Thymus (tissue), 11 donors: ENCODE results near the gene USH1C. TPM values are rescaled to one million over a fixed set of nuclear protein-coding genes. Genes with fewer than 3 reads are reported as not detected.

Experiments used
- DNase-seq, 9 donors: peaks; one replicate each; pipeline ENCODE4 v3.0.0-alpha.2; 2013; ENCODE audit warnings: low spot score in 9 of 9, low read depth in 6 of 9, missing footprints in 1 of 9
- H3K27ac ChIP-seq, 2 donors: one replicate each; pipeline ENCODE4 v1.5.1; 2013; ENCODE audit warnings: control low read depth in 1 of 2, low read depth in 1 of 2, low read length in 1 of 2, mild to moderate bottlenecking in 1 of 2, moderate library complexity in 1 of 2
- H3K27me3 ChIP-seq, 2 donors: one replicate each; pipeline ENCODE4 v1.5.1; 2013; ENCODE audit warnings: low read length in 1 of 2; ENCODE audit not compliant: control insufficient read depth in 2 of 2, insufficient read depth in 1 of 2
- H3K36me3 ChIP-seq, 2 donors: one replicate each; pipeline ENCODE4 v1.5.1; 2013; ENCODE audit warnings: low read length in 1 of 2, mild to moderate bottlenecking in 1 of 2, moderate library complexity in 1 of 2; ENCODE audit not compliant: control insufficient read depth in 2 of 2, insufficient read depth in 2 of 2
- H3K4me1 ChIP-seq, 2 donors: one replicate each; pipeline ENCODE4 v1.5.1; 2013; ENCODE audit warnings: low read length in 2 of 2; ENCODE audit not compliant: control insufficient read depth in 2 of 2, insufficient read depth in 2 of 2
- H3K4me3 ChIP-seq, 2 donors: one replicate each; pipeline ENCODE4 v1.5.1; 2013; ENCODE audit warnings: low read length in 2 of 2, control low read depth in 1 of 2, mild to moderate bottlenecking in 1 of 2
- H3K9me3 ChIP-seq, 2 donors: one replicate each; pipeline ENCODE4 v1.5.1; 2013; ENCODE audit warnings: low read length in 1 of 2, mild to moderate bottlenecking in 1 of 2; ENCODE audit not compliant: control insufficient read depth in 2 of 2, insufficient read depth in 1 of 2
- WGBS: extraction: QIAGEN DNeasy Blood & Tissue Kit; methylation state at CpG from one replicate; pipeline ENCODE4 v1.1.7; 2013; 5-methylcytosine and 5-hydroxymethylcytosine counted together
- polyA plus RNA-seq: library from polyadenylated mRNA; stranded (reverse); fragments of 200-250 nt; gene quantifications from one replicate; pipeline ENCODE4 v1.2.3, GENCODE V29; 2013
- total RNA-seq: library from RNA; stranded (reverse); fragments of 120-200 nt; gene quantifications from one replicate; pipeline ENCODE4 v1.2.4, GENCODE V29; 2013
- donor health status: healthy.

The USH1C gene
- total and polyA plus RNA-seq, 2 donors, result 0.24 to 0.57 TPM

DNA sequence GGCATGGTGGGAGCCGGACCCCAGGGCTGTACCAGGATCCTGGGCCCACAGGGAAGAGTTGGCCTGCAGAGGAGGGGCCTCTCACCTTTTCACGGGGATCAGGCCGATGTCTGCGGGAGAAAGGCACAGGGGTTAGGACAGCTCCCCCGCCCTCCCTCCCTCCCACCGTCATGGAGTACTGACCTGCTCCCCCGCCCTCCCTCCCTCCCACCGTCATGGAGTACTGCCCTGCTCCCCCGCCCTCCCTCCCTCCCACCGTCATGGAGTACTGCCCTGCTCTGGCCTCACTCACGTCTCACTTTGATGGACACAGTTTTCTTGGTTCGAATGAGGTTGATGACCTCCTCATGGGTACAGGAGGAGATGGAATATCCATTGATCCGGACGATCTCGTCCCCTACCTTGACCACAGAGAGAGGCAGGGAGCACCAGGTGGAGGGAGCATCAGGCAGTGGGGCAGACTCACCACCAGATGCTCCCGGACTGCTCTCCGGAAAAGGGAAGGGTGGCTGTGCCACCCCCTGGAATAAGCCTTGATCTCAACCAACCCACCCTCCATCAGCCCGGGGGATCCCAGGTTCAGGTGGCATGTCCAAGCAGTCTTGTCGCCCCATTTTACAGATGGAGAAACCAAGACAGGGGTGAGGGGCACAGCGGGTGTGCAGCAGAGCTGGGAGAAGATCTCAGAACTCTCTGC lies 17.1 kb downstream of the USH1C start:
- no peak overlapping the region for H3K4me3 ChIP-seq
- WGBS, result 92% methylated on average over 20 of the region's 20 CpGs
- H3K9me3 ChIP-seq, result no peaks in the 10 kb centered on the region
- H3K27ac ChIP-seq, result no peak overlapping the region
- H3K36me3 ChIP-seq, result no peaks in the 10 kb centered on the region
- no peak for DNase-seq
- H3K27me3 ChIP-seq, result peaks cover 0 to 4% of the 10 kb centered on the region in 2 donors
- no peaks in the 10 kb centered on the region for H3K4me1 ChIP-seq

DNA sequence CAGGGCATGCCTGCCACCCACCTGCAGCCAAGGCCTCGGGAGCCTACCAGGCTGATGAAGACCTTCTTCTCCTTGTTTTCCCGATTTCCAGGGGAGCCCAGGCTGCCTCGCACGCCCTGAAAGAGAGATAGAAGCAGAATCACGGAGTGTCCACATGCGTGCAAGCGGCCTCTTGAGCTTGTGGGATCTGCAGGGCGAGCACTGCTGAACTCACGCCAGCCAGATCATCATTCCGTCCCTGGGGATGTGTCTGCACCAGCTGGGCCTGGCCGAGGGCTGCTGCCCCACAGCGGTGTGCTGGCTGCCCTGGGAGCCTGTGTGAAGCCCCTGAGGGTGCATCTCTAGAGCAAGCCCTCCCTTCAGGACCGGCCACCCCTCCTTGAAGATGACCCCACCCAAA lies 17.9 kb downstream of the USH1C start:
- 96% methylated on average over 13 of the region's 13 CpGs for WGBS
- H3K27ac ChIP-seq, result no peak overlapping the region
- H3K4me3 ChIP-seq, result no peak overlapping the region
- no peaks in the 10 kb centered on the region for H3K9me3 ChIP-seq
- H3K4me1 ChIP-seq, result no peaks in the 10 kb centered on the region
- H3K36me3 ChIP-seq, result no peaks in the 10 kb centered on the region
- DNase-seq, result no peak
- peaks cover 0 to 3% of the 10 kb centered on the region in 2 donors for H3K27me3 ChIP-seq

DNA sequence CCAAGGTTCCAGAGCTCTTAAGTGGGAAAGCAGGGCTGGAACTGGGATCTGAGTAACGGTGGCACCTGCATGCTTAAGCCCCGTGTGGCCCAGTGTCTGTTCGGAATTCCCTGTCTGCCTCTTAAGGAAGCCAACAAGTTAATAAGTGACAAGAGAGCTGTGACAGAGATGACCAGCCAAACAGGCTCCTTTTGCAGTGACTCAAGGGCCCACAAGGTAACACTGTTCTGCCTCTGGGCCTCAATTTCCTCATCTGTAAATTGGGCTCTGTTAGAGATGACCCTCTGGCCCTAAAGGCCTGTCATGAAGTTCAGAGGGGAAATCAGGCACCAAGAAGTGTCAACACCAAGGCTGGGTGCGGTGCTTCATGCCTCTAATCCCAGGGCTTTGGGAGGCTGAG lies 18.6 kb downstream of the USH1C start:
- Histone ChIP-seq H3K36me3 (no peaks in the 10 kb centered on the region), H3K4me3 (no peak overlapping the region), H3K4me1 (no peaks in the 10 kb centered on the region), H3K27me3 (no peaks in the 10 kb centered on the region), H3K9me3 (no peaks in the 10 kb centered on the region), H3K27ac (no peak overlapping the region)
- no peak for DNase-seq
- WGBS, result 93% methylated on average over 4 of the region's 4 CpGs

DNA sequence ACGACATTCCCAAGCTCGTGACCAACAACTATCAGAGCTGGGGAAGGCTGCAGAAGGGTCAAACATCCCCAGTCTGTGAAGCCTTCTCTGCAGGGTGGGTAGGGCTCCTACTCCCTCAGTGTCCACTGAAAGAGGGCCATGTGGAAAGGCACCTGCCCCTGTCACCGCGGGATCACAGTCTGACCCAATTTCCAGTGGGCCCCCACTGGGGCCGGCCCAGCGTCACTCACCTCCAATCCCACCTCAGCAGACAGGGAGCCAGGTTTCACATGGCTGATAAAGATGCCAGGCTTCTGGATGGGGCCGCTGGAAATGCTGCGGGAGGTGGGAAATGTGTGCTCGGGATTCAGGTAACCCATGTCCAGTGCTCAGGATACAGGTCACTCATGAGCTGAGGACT lies 20.0 kb downstream of the USH1C start:
- H3K27me3 ChIP-seq, result no peaks in the 10 kb centered on the region
- H3K27ac ChIP-seq, result no peak overlapping the region
- no peak overlapping the region for H3K4me3 ChIP-seq
- DNase-seq, result no peak
- H3K9me3 ChIP-seq, result no peaks in the 10 kb centered on the region
- H3K36me3 ChIP-seq, result no peaks in the 10 kb centered on the region
- 97% methylated on average over 9 of the region's 9 CpGs for WGBS
- H3K4me1 ChIP-seq, result no peaks in the 10 kb centered on the region

DNA sequence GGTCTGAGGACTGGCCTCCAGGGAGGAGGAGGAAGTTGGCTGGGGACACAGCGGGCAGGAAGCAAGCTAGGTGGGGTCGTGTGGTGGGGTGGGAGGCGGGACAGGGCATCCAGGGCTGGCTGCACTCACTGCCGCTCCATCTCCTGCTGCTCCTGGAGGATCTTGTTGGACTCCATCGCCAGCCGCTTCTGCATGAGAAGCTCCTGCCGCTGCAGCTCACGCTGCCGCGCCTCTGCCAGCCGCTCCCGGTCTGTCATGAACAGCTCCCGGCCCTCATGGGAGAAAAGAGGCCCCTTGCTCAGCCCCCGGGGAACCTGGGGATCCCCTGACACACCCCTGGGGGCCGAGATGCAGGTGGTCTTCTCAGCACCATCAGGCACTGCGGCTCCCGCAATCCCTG lies 21.6 kb downstream of the USH1C start:
- WGBS, result 90% methylated on average over 17 of the region's 17 CpGs

DNA sequence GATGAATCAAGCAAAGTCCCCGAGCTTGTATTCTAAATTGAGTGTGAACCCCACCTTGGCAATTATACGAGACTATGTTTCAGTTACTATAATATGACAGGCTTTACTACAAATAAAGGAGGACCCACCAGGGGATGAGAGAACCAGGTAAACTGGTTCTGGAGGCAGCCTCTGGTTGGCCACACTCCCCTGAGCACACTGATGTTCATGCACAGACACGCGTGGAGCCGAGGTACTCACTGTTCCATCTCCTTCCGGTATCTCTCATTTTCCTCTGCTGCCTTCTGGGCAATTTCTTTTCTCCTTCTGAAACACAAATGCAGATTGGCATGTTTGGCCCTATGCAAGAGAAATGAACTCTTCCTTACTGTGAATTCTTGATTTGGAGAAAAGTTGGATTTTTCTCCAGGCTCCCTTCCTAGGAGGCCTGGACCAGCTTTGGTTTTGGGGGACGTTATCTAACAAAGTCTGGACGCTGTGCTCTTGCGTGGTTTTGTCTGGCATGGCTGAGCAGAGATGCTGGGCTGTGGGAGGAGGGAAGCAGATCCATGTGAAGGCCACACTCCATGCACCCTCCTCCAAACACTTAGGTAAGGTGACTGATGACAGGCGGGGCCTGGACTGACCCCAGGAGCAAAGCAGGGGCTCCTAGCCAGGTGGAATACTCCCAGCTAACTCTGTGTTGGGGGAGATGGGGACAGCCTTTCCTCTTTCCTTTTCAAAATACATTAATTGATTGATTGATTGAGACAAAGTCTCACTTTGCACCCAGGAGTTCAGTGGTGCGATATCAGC lies 22.9 kb downstream of the USH1C start:
- WGBS, result 94% methylated on average over 11 of the region's 11 CpGs
- Histone ChIP-seq H3K36me3 (no peaks in the 10 kb centered on the region), H3K4me1 (no peaks in the 10 kb centered on the region), H3K27ac (no peak overlapping the region), H3K9me3 (no peaks in the 10 kb centered on the region), H3K27me3 (no peaks in the 10 kb centered on the region), H3K4me3 (no peak overlapping the region)
- no peak for DNase-seq

More for the DNA sequence above, 21.6 kb downstream of the USH1C start:
- Histone ChIP-seq H3K36me3 (no peaks in the 10 kb centered on the region), H3K9me3 (no peaks in the 10 kb centered on the region), H3K27me3 (no peaks in the 10 kb centered on the region), H3K4me1 (no peaks in the 10 kb centered on the region), H3K27ac (no peak overlapping the region), H3K4me3 (no peak overlapping the region)
- no peak for DNase-seq

DNA sequence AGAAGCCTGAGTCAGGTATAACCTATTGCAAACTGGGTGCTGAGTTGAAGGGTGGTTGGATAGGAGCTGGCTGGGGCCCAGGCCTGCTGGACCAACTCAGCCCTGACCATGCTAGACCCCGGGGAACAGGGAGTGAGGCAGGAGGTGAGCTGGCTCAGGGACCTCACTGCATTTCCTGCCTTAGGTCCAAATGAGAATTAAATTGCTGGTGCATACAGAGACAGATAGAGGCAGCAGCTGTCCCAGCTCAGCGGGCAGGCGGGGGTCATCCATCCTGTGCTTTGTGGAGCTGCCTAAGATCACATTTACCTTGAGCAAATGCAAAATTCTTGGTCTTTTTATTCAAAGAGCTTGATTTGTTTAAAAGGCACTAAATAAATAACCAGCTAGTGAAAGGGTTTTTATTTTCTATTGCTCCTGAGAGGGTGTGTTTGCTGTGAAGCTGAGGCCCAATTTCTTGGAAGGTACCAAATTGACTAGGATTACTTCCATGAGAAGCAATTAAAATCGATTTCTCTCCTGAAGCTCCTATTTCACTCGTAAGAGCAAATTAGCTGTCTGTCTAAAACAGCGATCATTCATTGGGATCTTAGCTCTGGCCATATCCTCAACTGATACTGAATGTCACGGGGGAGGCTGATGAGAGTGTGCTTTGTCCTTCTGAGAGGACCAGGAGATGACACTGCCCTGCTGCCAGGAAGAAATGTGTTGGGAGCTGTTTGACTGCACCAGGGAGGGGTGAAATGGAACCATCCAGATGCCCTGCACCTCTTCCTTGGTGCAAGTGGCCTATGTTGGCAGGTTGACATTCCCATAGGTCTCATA lies 24.9 kb downstream of the USH1C start:
- no peak for DNase-seq
- Histone ChIP-seq H3K36me3 (no peaks in the 10 kb centered on the region), H3K9me3 (no peaks in the 10 kb centered on the region), H3K4me1 (no peaks in the 10 kb centered on the region), H3K27me3 (peaks cover 0 to 2% of the 10 kb centered on the region in 2 donors), H3K27ac (no peak overlapping the region), H3K4me3 (no peak overlapping the region)
- 85% methylated on average over 7 of the region's 7 CpGs for WGBS

DNA sequence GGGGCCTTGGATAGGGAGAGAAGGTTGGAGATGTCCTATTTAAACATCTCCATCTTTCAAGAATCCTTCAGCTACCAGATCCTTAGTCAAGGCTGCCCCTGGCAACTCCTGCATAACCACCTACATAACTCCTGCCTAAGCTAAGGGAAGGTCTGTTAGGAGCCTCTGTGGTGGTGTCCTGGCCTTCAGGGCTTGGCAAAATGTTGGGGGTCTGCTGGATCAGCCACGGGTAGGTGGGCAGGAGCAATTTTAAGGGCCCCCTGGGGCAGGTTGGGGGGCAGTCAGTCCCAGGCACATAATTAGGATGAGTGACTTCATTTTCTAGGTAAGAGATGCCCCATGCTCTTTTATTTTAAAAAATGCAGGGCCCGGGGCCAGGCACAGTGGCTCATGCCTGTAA lies 25.9 kb downstream of the USH1C start:
- no peak overlapping the region for H3K27ac ChIP-seq
- no peak overlapping the region for H3K4me3 ChIP-seq
- H3K4me1 ChIP-seq, result no peaks in the 10 kb centered on the region
- DNase-seq, result no peak
- H3K9me3 ChIP-seq, result no peaks in the 10 kb centered on the region
- no peaks in the 10 kb centered on the region for H3K36me3 ChIP-seq
- peaks cover 0 to 5% of the 10 kb centered on the region in 2 donors for H3K27me3 ChIP-seq
- WGBS, result 92% methylated on average over 2 of the region's 2 CpGs

DNA sequence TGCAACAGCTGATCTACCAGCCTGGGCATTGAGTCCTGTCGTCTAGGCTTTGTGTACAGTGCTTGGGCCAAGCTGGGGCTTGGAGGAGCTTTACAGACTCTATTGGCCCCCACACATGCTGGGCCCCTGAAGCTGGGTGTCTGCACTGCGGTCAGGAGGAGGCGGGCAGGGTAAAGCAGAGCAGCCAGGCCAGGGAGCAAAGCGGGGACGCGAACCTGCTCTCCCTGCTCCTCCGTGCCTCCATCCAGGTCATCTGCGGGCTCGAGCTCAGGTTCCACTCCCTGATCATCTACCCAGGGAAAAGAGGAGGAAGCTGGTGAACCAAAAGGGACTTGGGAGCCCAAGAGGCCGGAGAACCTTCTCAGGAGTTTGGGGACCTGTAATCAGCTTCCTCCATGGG lies 27.0 kb downstream of the USH1C start:
- Histone ChIP-seq H3K4me3 (no peak overlapping the region), H3K36me3 (no peaks in the 10 kb centered on the region), H3K27ac (no peak overlapping the region), H3K9me3 (no peaks in the 10 kb centered on the region), H3K27me3 (peaks cover 0 to 9% of the 10 kb centered on the region in 2 donors), H3K4me1 (no peaks in the 10 kb centered on the region)
- 95% methylated on average over 10 of the region's 10 CpGs for WGBS
- no peak for DNase-seq
